GM12874 (cell line): Measurements from ENCODE around the gene GPC6.

Experiments
- TF ChIP-seq, protein P1 (sequence below): IDR thresholded peaks from 2 replicates; pipeline ENCODE4 v1.5.1; 2011; ENCODE audit warnings: low read depth, mild to moderate bottlenecking, control low read depth, low read length, moderate library complexity; ENCODE audit not compliant: insufficient read depth

GPC6 gene

DNA sequence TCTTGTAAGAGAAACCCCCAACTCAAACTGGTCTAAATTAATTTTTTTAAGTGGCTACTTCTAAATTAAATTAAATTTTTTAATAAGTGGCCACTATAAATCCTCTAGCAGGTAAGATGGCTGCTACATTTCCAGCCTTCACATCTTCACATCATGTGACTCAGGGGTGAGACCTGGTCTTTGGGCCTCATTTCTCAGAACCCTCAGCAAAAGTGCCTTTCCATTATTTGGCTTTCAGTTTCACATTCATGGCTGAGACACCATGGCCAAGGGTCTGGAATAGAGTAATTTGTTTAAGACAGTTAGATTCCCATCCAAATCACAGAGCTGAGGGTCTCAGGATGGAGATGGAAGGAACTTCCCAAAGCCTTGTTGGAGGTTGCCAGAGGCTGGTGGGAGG lies 1205.4 kb downstream of the GPC6 start:
- TF ChIP-seq, protein P1, sequence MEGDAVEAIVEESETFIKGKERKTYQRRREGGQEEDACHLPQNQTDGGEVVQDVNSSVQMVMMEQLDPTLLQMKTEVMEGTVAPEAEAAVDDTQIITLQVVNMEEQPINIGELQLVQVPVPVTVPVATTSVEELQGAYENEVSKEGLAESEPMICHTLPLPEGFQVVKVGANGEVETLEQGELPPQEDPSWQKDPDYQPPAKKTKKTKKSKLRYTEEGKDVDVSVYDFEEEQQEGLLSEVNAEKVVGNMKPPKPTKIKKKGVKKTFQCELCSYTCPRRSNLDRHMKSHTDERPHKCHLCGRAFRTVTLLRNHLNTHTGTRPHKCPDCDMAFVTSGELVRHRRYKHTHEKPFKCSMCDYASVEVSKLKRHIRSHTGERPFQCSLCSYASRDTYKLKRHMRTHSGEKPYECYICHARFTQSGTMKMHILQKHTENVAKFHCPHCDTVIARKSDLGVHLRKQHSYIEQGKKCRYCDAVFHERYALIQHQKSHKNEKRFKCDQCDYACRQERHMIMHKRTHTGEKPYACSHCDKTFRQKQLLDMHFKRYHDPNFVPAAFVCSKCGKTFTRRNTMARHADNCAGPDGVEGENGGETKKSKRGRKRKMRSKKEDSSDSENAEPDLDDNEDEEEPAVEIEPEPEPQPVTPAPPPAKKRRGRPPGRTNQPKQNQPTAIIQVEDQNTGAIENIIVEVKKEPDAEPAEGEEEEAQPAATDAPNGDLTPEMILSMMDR: no peak

DNA sequence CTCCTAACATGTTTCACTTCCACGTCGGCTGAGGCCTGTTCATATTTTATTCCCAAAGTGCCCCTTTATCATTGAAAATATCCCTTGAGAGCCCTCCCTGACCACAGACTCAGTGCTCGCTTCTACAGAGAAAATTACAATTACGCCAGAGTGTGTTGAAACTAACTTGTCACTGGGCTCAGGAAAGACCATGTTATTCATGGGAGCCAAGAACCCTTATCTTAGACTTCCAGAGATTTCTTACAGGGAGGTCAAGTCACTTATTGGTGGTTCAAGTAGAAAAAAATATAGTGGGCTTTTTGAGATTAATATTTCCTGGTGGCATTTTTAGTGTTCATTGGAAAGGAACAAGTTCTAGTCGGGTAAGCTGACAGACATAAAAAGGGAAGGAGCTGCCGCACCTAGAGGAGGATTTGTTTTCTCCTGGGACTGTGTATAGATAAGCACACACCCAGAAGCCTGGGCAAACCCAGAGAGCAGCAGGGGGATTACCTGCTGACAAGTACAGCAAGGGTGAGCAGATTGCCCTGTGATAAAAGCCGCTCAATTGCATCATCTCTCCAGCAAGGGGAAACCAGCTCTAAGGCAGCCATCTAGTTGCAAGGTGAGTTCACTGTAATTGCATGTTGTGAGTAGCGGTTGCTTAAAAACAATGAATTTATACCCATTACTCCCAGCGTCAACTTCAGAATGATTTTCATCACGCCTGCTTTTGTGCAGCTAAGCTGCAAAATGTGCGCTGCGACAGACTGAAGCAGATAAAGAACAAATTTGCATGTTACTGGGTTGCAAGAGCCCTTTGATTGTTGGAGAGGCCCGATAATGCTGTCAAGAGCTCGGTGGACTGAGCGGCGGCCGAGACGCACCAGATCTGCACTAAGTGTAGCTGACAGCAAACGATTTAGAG lies 1206.7 kb downstream of the GPC6 start:
- TF ChIP-seq, protein P1: no peak

DNA sequence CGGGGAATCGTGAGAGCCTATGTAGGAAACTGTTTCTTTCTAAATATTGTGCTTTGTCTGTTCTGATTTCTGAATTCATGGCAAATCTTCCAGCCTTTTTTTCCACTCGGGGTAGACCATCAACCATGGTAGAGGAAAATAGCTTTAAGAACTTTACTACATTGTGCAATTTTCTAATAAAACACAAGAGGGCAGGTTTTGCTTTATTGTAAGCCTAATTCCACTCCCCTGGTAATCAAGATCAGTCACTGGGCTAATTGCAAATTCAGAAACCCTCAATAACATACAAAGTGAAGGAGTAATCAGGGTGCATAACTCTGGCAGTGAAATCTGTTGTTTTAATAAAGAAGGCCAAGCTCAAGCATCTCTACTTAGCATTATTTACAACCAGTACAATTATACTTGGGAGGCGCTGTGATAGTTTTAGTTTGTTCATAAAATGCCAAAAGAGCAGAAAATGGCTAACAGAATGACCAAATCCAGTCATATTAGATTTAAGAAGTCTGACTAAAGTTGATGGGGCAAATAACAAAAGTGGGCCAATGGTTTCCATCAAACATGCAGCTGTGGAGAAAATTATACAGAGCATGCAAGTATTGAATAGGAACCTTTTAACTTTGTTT lies 1209.1 kb downstream of the GPC6 start:
- TF ChIP-seq, protein P1: 0 out of 2 replicates have a peak, but pooled peaks have one; percentile 33

DNA sequence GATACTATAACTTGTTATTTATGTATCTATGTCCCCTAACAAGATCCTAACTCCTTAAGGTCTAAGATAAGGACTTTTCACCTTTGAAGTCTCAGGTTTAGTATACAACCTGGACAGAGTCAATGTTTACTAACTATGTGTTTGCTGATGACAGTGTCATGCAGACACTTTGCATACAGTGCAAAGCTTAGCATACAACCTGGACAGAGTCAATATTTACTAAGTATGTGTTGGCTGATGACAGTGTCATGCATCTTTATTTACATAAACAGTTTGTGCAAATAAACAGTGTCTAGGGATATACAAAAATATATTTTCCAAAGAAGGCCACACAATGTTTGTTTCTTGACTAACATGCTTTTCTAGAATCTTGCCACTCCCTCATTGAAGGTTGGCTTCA lies 1218.2 kb downstream of the GPC6 start:
- TF ChIP-seq, protein P1: no peak

DNA sequence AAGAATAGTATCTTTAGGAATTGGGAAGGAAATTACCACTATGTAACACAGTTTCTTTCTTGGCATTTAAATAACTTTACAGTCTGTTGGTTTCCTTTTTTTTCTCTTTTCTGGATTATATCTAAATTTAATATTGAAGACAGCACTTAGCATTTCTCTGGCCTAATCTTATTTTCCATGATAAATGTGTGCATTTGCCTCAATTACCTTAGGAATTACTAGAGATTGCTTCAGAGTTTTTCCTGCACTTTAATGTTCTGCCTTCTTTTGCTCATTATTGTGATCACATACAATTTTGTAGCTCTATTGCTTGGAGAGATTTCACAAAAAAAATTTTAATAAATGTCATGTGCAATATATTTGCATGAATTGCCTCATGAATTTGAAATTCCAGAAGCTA lies 1227.7 kb downstream of the GPC6 start:
- TF ChIP-seq, protein P1: no peak

DNA sequence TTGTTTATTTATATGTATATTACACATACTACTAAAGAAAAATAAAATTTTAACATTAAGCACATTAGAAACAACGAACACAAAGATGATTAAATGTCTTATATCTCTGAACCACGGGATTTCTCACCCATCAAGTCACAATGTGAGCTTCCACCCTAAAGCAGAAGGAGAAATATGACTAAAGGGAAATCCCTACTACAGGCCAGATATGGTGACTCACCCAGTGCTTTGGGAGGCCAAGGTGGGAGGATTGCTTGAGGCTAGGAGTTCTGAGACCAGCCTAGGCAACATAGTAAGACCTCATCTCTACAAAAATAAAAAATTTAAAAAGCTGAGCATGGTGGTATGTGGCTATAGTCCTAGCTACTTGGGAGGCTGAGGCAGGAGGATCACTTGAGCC lies 1228.3 kb downstream of the GPC6 start:
- TF ChIP-seq, protein P1: no peak

DNA sequence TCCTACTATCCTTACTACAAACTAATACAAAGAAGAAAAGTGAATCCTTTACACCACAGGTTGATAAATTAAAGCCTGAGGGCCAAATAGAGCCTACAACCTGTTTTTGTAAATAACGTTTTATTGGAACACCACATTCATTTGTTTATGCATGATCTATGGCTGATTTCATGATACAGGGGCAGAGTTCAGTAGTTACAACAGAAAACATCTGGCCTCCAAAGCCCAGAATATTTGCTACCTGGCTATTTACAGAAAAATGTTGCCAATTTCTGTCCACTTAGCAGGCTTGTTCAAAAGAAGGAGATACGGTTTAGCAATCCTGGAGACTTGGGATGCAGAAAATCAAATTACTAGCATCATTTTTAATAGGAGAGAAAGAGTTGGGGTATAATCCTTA lies 1228.8 kb downstream of the GPC6 start:
- TF ChIP-seq, protein P1: no peak
